HUES48 (cell line): ENCODE data around the gene UNC5B.
A peak's percentile ranks its signal among the peaks of the same experiment; 100 is the strongest.

Experiments used
- H3K27ac ChIP-seq: one replicate; pipeline ENCODE4 v1.7.0; 2013; ENCODE audit warnings: low read depth, low read length, inconsistent platforms
- H3K27me3 ChIP-seq: 2 replicates; pipeline ENCODE4 v1.6.1; 2013; ENCODE audit warnings: mild to moderate bottlenecking, low read length; ENCODE audit not compliant: control insufficient read depth, insufficient read depth
- H3K36me3 ChIP-seq: 2 replicates; pipeline ENCODE4 v1.6.1; 2013; ENCODE audit warnings: low read length; ENCODE audit not compliant: control insufficient read depth, insufficient read depth
- H3K4me1 ChIP-seq: 2 replicates; pipeline ENCODE4 v1.6.1; 2013; ENCODE audit warnings: mild to moderate bottlenecking, low read length; ENCODE audit not compliant: control insufficient read depth, insufficient read depth
- H3K4me3 ChIP-seq: 2 replicates; pipeline ENCODE4 v1.5.1; 2013; ENCODE audit warnings: mild to moderate bottlenecking, low read depth, low read length
- H3K9ac ChIP-seq: 2 replicates; pipeline ENCODE4 v1.6.1; 2013; ENCODE audit warnings: mild to moderate bottlenecking, low read depth, low read length, moderate library complexity
- H3K9me3 ChIP-seq: 2 replicates; pipeline ENCODE4 v1.6.1; 2013; ENCODE audit warnings: low read length; ENCODE audit not compliant: control insufficient read depth, insufficient read depth

Gene UNC5B

DNA sequence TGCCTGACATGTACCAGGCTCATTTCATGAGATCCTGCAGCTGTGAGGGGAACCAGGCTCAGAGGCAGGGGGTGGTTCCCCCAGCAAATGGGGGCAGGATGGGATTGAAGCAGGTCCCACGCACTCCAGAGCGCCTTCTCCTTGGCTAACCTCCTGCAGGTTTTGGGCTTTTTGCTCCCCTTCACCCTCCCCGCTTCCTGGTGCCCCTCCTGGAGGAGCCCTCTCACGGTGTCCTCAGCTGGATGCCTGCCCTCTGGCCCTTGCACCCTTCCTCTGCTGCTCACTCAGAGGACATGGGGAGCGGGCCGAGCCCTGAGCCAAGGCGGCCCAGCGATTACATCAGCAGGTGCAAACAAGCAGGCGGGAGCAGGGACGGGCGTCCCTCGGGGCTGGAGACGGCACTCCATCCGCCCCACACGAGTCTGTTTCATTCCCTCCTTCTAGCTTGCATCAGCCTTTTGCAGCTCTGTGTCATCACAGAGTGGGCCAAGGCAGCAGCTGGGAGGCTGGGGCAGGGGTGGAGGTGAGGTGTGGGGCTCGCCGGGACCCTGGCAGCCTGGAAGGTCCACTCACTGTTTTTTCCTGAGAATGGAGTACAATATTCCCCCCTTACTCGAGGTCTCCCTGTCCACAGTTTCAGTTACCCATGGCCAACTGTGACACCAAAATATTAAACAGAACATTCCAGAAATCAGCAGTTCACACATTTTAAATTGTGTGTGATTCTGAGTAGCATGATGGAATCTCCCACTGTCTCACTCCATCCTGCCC is 54.0 kb downstream of the UNC5B start:
- Histone ChIP-seq H3K4me3 (no peak overlapping the region), H3K36me3 (no peaks in the 10 kb centered on the region), H3K27ac (no peak overlapping the region), H3K4me1 (peaks cover 24% of the 10 kb centered on the region), H3K9me3 (no peaks in the 10 kb centered on the region), H3K9ac (0 out of 2 replicates have a peak overlapping the region, but pooled peaks have one; percentile 18), H3K27me3 (no peaks in the 10 kb centered on the region)

GRCh38 chr10:71266918-71267442 is 54.6 kb downstream of the UNC5B start:
- H3K4me1 ChIP-seq: peaks cover 24% of the 10 kb centered on the region
- H3K27ac ChIP-seq: no peak overlapping the region
- no peaks in the 10 kb centered on the region for H3K27me3 ChIP-seq
- H3K4me3 ChIP-seq: no peak overlapping the region
- no peak overlapping the region for H3K9ac ChIP-seq
- no peaks in the 10 kb centered on the region for H3K36me3 ChIP-seq
- no peaks in the 10 kb centered on the region for H3K9me3 ChIP-seq

- H3K9me3 ChIP-seq: no peaks in the 10 kb centered on the region
- no peaks in the 10 kb centered on the region for H3K27me3 ChIP-seq
- no peaks in the 10 kb centered on the region for H3K36me3 ChIP-seq
- H3K4me1 ChIP-seq: peaks cover 24% of the 10 kb centered on the region
- H3K4me3 ChIP-seq: no peak overlapping the region
- no peak overlapping the region for H3K27ac ChIP-seq
- no peak overlapping the region for H3K9ac ChIP-seq
Measured at GRCh38 chr10:71267508-71268240, 55.3 kb downstream of the UNC5B start.

DNA sequence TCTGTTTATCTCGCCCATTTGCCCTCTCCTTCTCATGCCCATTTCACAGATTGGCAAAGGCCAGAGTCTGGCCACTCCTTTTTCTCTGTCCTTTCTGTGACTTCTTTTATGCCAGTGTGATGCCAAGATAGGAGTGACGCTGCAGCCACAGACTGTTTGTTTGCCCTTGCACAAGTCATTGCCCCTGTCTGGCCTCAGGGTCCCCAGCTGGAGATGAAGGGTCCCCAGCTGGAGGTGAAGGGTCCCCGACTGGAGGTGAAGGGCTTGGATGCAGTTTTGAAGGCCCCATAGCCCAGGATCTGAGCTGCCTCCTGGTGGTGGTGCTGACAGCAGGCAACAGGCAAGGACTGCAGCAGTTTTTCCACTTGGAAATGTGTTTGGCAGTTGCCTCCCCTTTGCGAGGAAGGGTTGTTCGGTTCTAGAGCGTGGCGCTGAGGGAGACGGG is 55.9 kb downstream of the UNC5B start:
- Histone ChIP-seq H3K27ac (peak overlapping the region; percentile 94), H3K4me3 (no peak overlapping the region), H3K9me3 (no peaks in the 10 kb centered on the region), H3K4me1 (peaks cover 18% of the 10 kb centered on the region), H3K27me3 (no peaks in the 10 kb centered on the region), H3K36me3 (no peaks in the 10 kb centered on the region), H3K9ac (no peak overlapping the region)

DNA sequence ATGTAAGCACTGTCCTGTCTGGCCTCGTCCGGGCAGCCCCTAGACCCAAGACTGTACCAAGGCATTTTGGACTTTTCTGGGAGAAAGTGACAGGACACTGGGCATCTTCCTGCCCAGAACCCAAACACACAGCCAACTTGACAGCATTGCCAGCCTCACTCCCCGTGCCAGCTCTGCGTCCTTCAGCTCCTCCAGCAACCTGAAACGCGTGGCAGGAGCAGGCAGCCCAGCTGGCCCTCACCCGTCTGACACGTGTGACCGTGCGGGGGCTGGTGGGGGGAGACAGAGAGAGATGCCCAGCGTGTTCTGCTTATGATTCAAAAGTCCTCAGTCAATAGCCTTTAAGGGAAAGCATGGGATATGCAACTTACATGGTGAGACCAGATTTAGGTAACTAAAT is 56.4 kb downstream of the UNC5B start:
- H3K9me3 ChIP-seq: no peaks in the 10 kb centered on the region
- no peaks in the 10 kb centered on the region for H3K36me3 ChIP-seq
- H3K27ac ChIP-seq: peak overlapping the region; percentile 94
- peaks cover 13% of the 10 kb centered on the region for H3K4me1 ChIP-seq
- H3K27me3 ChIP-seq: no peaks in the 10 kb centered on the region
- no peak overlapping the region for H3K4me3 ChIP-seq
- no peak overlapping the region for H3K9ac ChIP-seq

GRCh38 chr10:71269301-71270288 is 57.2 kb downstream of the UNC5B start:
- Histone ChIP-seq H3K36me3 (no peaks in the 10 kb centered on the region), H3K9ac (no peak overlapping the region), H3K9me3 (no peaks in the 10 kb centered on the region), H3K27ac (peak overlapping the region; percentile 94), H3K27me3 (no peaks in the 10 kb centered on the region), H3K4me3 (peak overlapping the region; percentile 22; the same call in 1 of the 2 replicates), H3K4me1 (peaks cover 11% of the 10 kb centered on the region)

DNA sequence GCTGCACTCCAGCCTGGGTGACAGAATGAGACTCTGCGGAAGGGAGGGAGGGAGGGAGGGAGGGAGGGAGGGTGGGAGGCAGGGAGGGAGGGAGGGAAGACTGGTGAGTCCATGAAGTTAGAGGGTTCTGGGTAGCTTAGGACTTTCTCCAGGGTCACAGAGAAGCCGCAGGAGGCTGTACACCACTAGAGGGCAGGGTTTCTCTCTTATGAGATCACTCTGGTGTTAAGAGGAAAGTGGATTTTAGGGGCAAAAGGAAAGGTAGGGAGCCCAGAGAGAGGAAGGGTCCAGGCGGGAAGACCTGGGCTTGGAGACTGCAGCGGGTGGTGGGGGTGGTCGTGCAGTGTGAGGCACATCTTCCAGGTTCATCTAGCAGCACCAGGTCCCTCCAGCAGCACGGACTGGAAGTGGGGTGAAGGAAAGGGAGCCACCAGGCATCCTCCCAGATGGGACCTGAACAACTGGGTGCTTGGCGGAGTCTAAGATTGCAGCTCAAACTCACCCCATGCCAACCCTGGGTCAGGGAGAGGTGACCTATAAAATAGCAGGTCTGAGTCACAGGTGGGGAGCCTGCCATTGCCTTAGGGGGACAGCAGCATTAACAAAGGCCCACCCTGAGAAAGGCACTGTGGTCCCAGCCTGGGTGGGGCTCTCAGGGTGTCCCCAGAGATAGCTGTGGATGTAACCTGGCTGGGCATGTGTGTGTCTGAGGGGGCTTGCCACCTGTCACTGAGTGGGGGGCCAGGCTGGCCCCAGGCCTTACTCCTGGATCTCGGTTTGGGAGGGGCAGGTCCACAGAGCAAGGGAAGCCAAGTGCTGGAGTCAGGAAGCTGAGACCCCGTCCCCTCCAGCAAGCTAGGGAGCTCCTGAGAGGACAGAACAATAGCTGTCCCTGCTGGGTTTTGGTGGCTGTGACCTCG is 58.2 kb downstream of the UNC5B start:
- Histone ChIP-seq H3K9me3 (no peaks in the 10 kb centered on the region), H3K27me3 (no peaks in the 10 kb centered on the region), H3K9ac (no peak overlapping the region), H3K4me3 (no peak overlapping the region), H3K4me1 (peaks cover 11% of the 10 kb centered on the region), H3K36me3 (no peaks in the 10 kb centered on the region), H3K27ac (peak overlapping the region; percentile 94)

- Histone ChIP-seq H3K4me1 (peaks cover 11% of the 10 kb centered on the region), H3K4me3 (no peak overlapping the region), H3K9ac (no peak overlapping the region), H3K27me3 (no peaks in the 10 kb centered on the region), H3K9me3 (no peaks in the 10 kb centered on the region), H3K27ac (no peak overlapping the region), H3K36me3 (no peaks in the 10 kb centered on the region)
Measured at GRCh38 chr10:71271662-71272055, 59.3 kb downstream of the UNC5B start.

DNA sequence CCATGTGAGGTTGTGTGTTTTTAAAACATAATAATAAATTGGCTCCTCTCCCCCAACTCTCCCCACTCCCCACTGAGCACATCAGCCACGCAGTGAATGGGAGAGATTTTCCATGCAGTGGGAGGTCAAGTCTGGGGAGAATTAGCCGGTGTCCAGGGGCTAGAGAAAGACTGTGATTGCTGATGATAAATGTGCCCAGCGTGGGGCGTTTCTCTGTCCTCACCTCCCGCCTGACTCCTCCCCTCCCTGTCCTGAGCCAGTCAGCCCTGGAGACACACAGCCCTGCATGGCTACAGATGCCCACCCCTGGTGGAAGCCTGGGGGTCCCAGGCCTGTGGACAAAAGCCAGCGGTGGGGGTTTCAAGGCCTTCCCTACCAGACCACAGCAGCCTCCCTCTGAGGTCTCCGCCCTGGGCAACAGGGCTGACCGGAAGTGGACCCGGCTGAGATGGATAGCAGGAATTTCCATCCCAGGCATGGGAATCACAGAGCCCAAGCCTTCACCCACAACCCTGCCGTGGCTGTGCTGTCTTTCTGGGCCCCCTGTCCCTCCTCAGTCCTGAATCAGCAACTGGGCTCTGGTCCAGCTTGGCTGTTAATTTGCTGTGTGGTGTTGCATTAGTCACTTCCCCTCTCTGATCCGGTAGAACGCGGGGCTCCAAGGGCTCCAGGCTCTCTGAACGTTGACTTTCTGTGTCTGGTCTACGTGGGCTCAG is 59.8 kb downstream of the UNC5B start:
- Histone ChIP-seq H3K27me3 (no peaks in the 10 kb centered on the region), H3K9ac (no peak overlapping the region), H3K4me1 (peaks cover 11% of the 10 kb centered on the region), H3K27ac (no peak overlapping the region), H3K36me3 (no peaks in the 10 kb centered on the region), H3K9me3 (no peaks in the 10 kb centered on the region), H3K4me3 (no peak overlapping the region)
